HG03571 (cell line): Measurements from ENCODE around the gene CREB1.

Experiments
- ATAC-seq: cut with Tn5 transposase; IDR thresholded peaks from one replicate; pipeline ENCODE4 v1.9.1; 2021; ENCODE audit not compliant: unreplicated experiment

CREB1 gene

DNA sequence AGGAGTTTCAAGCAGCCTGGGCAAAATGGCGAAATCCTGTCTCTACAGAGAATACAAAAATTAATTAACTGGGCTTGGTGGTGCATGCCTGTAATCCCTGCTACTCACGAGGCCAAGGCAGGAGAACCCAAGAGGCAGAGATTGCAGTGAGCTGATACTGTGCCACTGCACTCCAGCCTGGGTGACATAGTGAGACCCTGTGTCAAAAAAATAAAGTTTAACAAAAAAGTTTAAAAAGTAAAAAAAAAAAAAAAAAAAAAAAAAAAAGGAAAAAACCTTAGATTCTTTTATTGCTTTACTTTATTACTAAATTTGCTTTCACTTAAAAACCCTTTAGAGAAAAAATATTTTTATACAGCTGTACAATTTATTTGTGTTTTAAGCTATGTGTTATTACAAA is 10.7 kb downstream of the CREB1 start:
- ATAC-seq, result no peak

DNA sequence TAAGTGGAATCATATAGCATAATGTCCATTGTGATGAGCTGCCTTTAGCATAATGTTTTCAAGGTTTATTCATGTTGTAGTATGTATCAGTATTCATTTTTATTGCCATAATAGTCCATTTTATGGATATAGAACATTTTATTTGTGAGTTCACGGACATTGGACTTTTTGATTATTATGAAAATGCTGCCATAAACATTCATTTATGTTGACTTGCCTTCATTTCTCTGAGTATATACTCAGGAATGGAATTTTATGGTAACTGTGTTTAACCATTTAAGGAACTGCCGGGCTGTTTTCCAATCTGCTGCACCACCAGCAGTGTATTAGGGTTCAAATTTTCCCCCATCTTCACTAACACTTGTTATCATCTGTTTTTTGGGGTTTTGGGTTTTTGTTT is 12.2 kb downstream of the CREB1 start:
- ATAC-seq, result no peak

DNA sequence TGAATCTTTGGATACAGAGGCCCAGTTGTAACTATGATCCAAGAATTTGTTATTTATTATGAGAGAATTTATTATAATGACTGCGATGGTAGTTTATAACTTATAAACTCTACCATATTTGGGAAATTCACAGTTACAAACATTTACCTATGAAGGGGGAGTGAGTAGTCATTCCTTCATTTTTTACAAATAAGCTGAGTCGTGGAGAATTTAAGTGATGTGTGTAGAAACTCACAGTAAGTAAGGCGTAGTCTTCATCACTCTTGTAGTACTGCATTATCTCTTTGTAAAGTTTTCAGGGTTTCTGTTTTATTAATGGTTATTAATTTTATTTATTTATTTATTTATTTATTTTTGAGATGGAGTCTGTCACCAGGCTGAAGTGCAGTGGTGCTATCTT is 13.5 kb downstream of the CREB1 start:
- ATAC-seq, result no peak

DNA sequence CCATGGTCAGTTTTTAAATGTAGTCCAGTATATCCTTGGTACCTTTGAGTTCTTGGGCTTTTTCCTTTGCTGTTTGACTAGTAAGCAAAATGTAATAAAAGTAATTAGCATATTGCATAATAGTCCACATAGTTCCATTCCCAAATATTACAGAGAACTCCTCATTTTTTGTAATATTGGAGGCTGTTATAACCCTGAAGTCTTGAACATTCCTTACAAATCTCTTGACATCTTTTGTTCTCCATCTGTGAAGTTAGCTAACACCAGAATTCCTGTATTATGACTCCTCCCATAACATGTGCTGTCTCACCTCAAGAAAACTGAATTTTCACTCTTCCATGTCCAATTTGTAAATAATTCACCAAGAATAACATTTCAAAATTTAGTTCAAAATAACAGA is 17.1 kb downstream of the CREB1 start:
- no peak for ATAC-seq

DNA sequence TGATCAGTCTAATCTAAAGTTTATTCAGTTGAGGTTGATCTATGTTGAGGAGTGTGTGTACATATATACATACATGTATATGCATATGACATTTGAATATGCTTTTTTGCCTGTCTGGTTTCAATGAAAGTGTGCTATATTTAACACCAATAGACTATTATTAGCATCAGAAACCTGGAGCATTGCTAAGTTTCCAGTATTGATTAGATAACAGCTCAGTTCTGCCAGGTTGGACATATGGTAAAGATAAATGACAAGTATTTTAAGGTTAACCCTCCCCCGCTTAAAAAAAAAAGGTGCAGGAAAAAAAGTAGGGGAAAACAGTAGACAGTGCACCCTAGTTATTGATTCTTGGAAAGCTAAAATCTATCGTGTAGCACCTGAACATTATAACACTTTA is 19.4 kb downstream of the CREB1 start:
- no peak for ATAC-seq

DNA sequence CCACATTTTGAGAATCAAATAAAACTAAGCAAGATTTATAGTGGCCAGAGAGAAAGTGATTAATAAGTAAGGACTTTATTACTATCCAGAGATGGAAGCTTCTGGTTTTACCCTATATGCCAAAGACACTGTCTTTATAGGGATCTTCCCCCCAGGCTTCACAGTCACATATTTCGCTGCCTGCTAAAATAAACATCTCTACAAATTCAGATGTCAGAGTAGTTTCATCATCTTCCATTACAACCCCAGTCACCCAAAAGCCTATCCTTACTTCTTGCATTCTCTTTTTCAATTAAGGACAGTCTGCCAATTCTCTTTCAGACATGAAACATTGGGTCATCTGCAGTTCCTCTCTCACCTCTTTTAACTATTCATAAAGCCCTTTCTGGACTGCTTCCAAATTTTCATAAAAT is 28.3 kb downstream of the CREB1 start:
- no peak for ATAC-seq

DNA sequence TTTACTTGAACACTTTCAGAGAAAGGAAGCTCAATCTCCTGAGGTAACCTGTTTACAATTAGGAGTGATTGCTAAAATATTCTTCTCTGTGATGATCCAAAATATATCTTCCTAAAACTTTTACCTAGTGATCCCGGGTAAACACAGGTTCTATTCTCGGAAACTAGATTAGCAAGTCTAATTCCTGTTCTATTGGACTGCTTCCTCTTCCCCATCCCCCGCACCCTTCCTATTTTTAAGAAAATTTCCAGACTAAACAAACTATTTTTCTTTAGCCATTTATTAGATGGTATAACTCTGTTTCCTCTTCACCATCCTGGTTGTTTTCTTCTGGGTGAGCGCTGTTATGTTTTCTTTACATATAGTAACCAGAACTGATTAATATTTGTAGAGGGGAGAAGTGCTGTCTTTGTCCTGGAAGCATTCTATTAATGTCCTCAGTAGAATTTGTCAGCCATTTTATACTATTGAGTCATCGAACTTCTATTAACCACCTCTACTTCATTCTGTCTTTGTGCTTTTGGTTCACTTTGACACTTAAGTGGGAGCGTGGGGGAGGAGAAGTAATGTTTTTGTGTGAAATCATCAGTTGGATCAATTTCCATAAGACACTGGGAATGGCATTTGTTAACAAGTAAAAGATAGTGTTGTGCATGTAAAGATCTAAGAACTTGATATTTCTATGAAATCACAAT is 31.8 kb downstream of the CREB1 start:
- no peak for ATAC-seq

DNA sequence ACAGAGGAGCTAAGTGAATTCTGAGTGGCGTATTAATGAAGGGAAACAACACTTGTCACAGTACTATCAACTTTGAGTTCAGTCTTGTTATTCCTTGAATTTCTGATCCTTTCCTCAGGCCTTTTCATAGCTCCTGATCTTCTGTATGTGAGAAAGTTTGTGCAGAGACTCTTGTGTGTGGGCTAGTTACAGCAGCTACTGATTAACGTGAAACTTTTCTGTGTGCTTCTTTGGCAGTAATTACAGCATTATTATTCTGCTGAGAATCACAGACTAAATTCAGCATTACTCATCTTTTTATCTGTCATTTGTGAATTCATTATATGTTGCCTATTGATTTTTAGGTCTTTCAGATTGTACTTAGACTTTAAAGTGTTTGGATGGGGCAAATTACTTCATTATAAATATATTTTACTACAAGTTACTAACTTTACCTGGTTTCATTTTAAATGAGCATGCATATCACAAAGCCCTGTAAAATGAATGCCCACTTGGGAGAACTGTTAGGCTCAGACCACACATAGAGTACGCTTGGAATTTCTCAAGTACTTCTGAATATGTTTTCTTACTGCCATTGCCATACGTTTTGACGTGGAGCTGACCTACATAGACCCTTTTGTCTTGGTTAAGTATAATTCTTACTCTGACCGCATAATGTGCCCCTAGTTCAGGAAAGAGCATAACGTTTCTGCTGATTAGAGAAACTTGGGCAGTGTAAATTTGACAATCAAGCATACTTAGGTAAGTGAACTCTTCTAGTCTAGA is 36.2 kb downstream of the CREB1 start:
- no peak for ATAC-seq

DNA sequence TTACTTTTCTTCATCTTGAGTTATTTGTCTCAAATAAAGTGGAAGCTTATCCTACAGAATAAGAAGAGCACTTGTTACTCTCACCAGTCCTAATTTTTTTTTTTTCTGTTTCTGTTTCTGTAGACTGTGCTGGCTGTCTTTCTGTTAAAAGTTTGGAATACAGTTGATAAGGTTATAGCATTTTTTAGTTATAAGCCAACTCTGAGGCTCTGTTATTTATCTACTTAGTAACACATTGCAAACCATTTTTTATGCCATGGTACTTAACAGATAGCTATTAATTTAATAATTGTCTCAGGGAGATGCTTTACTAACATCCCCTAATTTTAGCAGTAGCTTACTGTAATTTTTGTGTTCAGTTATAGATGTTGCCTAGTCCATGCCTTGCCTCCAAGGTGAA is 37.9 kb downstream of the CREB1 start:
- no peak for ATAC-seq

DNA sequence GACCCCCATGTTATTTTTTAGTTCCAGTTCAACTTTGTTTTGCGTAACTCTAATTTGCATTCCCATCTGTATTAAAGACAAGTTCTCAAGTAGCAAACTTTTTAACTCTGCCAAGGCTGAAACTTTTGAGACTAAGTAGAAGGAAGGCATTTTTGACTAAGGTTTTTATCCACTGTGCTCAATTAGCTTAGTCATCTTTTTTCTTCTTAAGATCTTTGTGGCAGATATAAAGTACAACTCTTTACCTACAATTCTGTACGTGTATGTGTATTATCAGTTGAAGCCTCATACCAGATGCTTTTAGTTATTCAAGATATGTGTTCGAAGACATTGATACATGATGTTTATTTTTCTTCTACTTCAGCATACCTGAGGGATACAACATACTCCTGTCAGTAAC is 41.6 kb downstream of the CREB1 start:
- no peak for ATAC-seq

DNA sequence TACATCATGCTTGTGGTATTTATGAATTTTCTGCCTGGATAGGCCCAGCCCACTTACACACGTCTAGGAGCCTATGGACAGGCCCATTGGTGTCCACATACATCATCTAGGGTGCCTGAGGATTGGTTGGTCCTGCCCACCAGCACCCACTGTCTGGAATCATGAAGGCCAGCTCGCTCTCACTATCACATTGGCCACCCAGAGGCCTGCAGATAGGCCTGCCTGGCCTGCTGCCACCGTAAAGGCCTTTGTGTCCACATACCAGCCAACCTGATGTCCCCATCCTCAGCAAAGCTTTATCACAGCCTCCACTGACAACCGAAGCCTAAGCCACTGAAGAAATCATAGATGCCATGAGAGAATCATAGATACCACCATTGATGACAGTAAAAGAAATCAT is 55.2 kb downstream of the CREB1 start:
- ATAC-seq, result no peak

DNA sequence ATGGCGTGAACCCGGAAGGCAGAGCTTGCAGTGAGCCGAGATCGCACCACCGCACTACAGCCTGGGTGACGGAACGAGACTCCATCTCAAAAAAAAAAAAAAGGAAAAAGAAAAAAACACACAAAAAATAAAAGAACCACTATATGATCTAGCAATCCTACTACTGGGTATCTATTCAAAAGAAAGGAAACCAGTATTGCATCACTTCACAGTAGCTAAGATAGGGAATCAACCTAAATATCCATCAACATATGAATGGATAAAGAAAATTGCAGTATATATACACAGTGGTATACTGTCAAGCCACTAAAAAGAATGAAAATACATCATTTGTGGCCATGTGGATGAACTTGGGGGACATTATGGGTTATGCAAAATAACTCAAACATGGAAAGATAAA is 57.5 kb downstream of the CREB1 start:
- no peak for ATAC-seq

DNA sequence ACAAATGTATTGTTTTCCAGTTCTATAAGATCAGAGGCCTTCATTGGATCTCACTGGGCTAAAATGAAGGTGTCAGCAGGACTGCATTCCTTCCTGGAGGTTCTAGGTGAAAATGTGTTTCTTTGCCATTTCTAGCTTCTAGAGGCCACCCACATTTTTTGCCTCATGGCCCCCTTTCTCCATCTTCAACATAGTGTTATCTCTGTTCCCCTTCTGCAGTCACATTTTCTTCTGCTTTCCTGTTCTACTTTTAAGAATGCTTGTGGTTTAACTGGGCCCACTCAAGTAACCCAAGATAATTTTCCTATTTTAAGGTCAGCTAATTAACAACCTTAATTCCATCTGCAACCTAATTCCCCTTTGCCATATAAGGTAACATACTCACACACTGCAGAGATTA is 59.4 kb downstream of the CREB1 start:
- no peak for ATAC-seq

DNA sequence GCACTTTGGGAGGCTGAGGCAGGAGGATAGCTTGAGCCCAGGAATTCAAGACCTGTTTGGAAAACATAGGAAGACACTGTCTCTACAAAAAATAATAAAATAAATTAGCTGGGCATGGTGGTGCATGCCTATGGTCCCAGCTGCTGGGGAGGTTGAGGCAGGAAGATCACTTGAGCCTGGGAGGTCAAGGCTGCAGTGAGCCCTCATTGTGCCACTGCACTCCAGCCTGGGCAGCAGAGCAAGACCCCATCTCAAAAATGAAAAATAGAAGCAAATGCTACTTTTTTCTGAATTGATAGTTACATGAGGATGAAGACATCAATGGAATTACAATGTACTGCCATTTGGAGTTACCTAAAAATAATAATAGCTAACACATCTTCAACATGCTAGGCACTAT is 63.5 kb downstream of the CREB1 start:
- no peak for ATAC-seq

DNA sequence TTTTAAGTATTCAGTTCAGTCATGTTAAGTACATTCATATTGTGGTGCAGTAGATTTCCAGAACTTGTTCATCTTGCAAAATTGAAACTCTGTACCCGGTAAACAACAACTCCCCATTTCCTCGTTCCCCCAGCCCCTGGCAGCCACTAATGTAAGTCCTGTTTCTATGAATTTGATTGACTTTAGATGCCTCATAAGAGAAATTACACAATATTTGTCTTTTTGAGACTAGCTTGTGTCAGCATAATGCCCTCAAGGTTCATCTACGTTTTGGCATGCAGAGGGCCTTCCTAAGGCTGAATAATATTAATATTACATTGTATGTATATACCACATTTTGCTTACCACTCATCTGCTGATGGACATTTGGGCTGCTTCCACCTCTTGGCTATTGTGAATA is 64.5 kb downstream of the CREB1 start:
- no peak for ATAC-seq

DNA sequence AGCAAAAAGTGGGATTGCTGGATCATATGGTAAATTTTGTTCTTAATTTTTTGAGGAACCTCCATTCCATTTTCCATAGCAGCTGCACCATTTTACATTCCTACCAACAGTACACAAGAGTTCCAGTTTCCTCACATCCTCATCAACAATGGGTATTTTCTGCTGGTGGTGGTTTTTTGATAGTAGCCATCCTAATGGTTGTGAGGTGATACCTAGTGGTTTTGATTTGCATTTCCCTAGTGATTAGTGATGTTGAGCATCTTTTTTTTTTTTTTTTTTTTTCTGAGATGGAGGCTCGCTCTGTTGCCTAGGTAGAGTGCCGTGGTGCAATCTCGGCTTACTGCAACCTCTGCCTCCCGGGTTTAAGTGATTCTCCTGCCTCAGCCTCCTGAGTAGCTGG is 65.0 kb downstream of the CREB1 start:
- no peak for ATAC-seq

DNA sequence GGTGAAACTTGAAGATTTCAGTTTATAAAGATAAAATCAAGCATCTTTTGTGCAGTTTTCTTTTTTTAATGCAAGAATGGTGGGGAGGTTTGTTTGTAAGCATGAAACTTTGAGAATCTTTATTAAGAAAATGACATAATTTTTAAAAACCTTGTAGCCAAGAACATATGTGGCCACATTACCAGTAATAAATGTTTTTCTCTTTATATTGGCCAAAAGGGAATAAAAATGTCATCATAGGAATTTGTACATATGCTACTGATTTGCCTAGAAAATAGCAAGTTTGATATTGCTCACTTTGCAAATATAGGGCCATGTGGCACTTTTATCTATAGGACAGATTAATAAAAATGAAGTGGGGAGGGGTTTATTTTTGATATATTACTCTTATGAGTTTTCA is 69.9 kb downstream of the CREB1 start:
- ATAC-seq, result no peak

DNA sequence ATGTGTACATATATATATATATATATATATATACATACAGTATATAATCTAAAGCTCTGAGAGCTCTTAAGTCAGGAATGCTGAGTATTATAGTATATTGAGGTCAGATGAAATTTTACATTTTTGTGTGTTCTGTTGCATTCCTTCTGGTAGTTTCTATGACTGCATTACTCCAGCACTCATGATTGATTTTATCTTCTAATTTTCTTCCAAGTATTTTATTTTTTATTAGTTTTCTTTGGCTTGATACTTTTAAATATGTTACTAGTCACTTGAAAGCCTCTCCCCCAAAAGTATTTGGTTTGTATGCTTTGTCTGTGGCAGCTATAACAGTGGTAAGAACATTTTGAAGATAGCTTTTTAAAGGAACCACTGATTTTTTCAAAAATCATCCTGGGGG is 70.5 kb downstream of the CREB1 start:
- no peak for ATAC-seq

DNA sequence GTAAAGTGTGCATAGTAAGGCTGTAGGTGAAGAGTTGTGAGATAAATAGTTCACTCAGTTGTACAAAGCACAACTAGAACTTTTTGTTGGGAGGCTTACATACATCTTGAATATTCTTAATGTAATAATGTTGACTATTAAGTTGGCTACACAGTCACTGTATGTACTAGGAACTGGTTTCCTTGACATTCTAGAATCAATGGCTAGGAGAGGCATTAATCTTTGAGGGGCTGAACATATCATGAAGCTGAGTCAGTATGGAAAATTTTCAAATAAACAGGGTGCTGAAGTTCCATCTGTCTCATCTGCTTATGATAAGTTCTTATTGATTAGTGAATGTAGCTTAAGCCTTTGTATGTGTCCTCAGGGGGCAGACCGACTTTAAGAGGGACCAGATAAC is 72.0 kb downstream of the CREB1 start:
- ATAC-seq, result no peak

DNA sequence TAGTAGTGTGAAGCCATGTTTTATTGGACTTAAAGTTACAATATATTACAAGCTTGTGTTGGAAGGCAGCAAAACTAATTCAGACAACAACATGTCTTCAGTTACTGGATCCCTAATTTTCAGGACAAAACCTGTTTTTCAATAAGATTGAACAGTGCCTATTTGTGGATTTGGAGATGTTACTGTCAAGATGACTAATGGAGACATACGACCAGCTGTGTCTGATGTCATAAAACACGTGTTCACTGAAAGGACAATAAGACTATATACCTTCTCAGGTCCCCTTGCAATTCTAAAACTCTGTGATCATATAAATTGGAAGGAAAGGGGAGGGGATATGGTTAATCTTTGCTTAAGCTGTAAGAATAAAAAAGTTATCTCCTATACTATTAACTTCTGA is 73.7 kb downstream of the CREB1 start:
- no peak for ATAC-seq

DNA sequence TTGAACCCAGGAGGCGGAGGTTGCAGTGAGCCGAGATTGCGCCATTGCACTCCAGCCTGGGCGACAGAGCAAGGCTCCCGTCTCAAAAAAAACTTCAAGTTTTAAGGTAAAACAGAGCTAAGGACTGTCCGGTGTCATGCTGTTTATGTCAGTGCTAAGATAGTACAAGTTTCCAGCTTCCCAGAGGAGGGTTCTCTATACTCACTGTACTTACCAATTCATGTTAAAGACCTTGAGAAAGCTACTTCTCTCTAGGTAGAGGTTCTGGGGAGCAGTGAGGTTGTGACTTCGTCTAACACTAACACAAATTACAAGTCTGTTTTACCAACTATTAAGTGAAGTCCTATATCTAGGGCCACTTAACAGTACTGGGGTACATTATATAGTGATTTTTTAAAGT is 76.6 kb downstream of the CREB1 start:
- no peak for ATAC-seq

DNA sequence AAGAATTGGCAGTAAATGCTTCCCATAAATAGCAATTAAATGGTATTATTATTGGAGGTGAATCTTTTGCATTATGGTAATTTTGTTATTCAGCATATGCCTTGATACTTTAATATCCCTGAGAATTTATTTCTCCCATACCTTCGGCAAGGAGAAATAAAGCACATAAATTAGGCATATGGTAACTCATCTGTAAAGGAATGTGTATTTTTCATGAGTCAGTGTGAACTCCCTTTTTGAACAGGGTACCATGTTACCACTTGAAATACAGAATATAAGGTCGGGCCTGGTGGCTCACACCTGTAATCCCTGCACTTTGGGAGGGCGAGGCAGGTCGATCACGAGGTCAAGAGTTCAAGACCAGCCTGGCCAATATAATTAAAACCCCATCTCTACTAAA is 77.1 kb downstream of the CREB1 start:
- no peak for ATAC-seq

DNA sequence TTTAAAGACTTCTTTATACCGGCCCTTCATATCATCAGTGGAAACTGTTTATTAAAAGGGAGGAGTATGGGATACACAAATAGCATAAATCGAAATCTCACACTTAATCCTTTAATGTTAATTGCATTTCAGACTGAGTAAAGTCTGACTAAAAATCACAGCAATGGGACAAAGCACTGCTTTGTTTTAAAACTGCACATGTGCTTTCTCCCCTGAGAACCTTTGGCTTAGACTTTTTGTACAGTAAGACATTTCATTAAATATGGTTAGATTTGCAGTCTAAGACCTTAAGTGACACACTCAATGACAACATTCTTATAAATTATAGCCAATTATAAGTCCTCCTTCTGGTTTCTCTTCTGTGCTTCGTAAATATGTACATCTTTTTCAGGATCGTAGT is 83.0 kb downstream of the CREB1 start:
- no peak for ATAC-seq
